A549 treated with GW870086 at 1 μM for 4 hours (cell line): ENCODE results near the gene NUB1. TPM values are rescaled to one million over a fixed set of nuclear protein-coding genes. Genes with fewer than 3 reads are reported as not detected.

Experiments
- total RNA-seq: library from RNA; stranded (reverse); fragments of 200-300 nt; extraction: Qiagen RNA extraction; gene quantifications from 5 replicates; pipeline ENCODE4 v1.2.3, GENCODE V29; 2022; ENCODE audit warnings: low read depth

NUB1 gene, protein sequence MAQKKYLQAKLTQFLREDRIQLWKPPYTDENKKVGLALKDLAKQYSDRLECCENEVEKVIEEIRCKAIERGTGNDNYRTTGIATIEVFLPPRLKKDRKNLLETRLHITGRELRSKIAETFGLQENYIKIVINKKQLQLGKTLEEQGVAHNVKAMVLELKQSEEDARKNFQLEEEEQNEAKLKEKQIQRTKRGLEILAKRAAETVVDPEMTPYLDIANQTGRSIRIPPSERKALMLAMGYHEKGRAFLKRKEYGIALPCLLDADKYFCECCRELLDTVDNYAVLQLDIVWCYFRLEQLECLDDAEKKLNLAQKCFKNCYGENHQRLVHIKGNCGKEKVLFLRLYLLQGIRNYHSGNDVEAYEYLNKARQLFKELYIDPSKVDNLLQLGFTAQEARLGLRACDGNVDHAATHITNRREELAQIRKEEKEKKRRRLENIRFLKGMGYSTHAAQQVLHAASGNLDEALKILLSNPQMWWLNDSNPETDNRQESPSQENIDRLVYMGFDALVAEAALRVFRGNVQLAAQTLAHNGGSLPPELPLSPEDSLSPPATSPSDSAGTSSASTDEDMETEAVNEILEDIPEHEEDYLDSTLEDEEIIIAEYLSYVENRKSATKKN
- total RNA-seq = 33.5 to 39.6 TPM (median 38.7 TPM) in 5 replicates

DNA sequence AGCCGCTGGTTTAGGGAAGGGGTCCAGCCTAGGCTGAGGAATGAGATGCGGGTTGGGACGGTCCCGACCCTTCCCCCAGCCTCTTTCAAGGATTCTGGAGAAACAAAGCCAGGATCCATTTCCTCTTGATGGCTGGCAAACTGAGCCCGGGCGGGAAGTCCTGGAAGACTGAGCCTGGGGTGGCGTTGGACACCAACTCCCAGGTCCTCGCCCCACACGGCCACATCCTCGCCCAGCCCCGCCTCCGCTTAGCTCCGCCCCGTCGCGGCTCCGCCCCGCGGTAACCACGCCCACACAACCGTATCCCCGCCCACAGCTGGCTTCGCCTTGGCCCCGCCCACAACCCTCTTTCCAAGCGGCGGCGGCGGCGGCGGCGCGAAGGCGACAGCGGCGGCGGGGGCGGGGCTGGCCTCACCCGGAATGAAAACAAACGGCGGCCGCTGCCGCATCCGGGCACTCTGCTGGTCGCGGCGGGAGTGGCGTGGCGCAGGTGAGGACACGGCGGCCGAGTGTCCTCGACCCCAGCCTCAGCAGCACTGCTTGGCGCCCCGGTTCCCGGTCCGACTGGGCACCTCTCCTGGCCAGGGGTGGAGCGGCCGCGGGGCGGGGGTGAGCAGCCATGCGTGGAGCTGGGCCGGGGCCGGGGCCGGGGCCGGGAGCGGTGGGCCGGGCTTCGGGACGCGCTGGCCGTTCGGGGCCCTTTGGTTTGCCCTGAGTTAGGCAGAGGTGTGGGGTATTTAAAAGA lies at the start of gene NUB1:
Gene NUB1, plus strand, starts transcription at position 456 of the 745 bp plus-strand sequence. CDS start 3,538 bp downstream, outside the sequence.

DNA sequence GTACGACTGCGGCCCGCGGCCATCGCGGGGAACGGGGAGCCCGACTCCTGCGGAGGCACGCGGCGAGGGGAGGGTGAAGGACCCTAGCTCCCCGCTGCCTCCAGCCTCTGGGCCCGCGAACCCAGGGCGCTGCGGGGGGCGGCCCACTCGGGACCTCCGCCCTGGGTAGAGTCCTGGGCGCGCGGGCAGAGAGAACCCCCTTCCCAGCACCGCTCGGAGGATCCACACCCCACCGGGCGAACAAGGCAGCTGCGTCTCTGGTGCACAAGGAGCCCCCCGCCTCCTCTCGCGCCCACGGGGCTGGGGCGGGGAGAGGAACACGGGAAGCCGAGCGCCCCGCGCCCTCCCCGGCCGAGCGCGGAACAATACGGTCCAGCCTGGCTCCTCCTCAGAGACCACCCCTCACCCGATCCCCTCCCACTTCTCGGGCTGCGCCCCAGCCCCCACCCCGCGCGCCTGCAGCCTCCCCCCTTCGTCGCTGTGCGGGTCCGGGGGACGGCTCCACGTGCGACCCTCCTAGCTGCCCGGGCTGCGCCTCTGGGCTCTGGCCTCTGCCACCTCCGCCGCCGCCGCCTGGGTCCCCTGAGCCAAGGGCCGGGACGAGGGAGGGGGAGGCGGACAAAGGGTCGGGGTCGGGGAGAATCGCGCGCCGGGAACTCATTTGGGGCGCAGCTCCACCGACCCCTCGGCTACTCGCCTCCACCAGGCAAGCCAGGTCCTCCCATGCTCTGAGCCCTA lies 68.2 kb downstream of the NUB1 start, which contains the start of gene WDR86:
Gene WDR86, minus strand, starts transcription at position 372 of the 738 bp plus-strand sequence. CDS start 449 bp downstream, outside the sequence.

Other genes starting within 250 kb of the NUB1 start
- 0.26 TPM in 1 of 5 replicates, not detected in the others for gene GBX1, start 174.1 kb upstream of the NUB1 start, total RNA-seq
- gene ASB10, start 154.6 kb upstream of the NUB1 start, total RNA-seq = not detected in 5 replicates
- not detected in 5 replicates for gene H2BK1, start 131.3 kb upstream of the NUB1 start, total RNA-seq
- gene ABCF2, start 114.6 kb upstream of the NUB1 start, total RNA-seq = 61.3 to 66.0 TPM (median 62.7 TPM) in 5 replicates
- gene CHPF2, start 109.3 kb upstream of the NUB1 start, total RNA-seq = 38.4 to 50.0 TPM (median 45.5 TPM) in 5 replicates
- gene SMARCD3, start 93.1 kb upstream of the NUB1 start, total RNA-seq = 9.0 to 11.6 TPM (median 9.7 TPM) in 5 replicates
- 0.15 to 0.24 TPM in 2 of 5 replicates, not detected in the others for gene WDR86, start 68.2 kb downstream of the NUB1 start, total RNA-seq
- gene CRYGN, start 98.3 kb downstream of the NUB1 start, total RNA-seq = not detected in 5 replicates
- 97.6 to 165 TPM (median 153 TPM) in 5 replicates for gene RHEB, start 178.1 kb downstream of the NUB1 start, total RNA-seq